ENCODE data around the gene ADCY10. TPM values are rescaled to one million over a fixed set of nuclear protein-coding genes. Genes with fewer than 3 reads are reported as not detected.
A peak's percentile ranks its signal among the peaks of the same experiment; 100 is the strongest.

ADCY10 gene
- total RNA-seq, 1 experiment from 2014 or later = 0.20 TPM

DNA sequence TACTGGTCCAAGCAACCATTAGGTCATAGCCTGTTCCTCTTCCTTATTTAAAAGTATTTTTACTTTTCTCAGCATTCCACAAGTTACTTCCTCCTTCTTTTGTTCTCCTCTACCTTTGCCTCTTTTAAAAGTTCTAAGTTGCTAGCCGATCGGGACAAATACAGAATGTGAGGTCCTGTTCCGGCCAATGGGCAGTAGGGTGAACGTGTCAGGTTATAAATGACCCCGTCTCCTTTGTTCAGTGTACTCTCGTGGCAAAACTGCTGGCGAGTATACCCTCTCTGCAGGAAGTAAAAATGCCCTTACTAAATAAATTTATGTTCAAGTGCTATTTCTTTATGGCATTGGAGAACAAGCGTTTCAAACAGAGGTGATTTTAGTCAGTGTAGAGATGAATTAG, 2.5 kb downstream of the ADCY10 start:
- WGBS (ENCODE audit: extremely low coverage, insufficient read length, low lambda C conversion rate) = no CpG with 5 or more reads among the region's 8 CpGs
- Mint-ChIP-seq H3K27me3 (ENCODE audit: low read depth) (no peaks in the 10 kb centered on the region), H3K9me3 (peaks cover 15 to 23% of the 10 kb centered on the region in 2 experiments), H3K4me1 (peaks cover 18 to 22% of the 10 kb centered on the region in 2 experiments), H3K36me3 (ENCODE audit: insufficient read depth in 1 of 3, low read depth in 3 of 3) (peaks cover 6 to 25% (median 15%) of the 10 kb centered on the region in 3 experiments), H3K27ac (0 out of 7 replicates have a peak overlapping the region, but pooled peaks of 1 of the 3 experiments have one; percentile 25), H3K4me3 (no peak overlapping the region)
- no peak overlapping the region for H3T11ph ChIP-seq (ENCODE audit: low read length)
- H2BK15ac ChIP-seq (ENCODE audit: low read depth, low read length) = no peak overlapping the region
- H2AFZ ChIP-seq (ENCODE audit: low read length) = no peak overlapping the region
- no peak overlapping the region for H2BK120ac ChIP-seq (ENCODE audit: low read depth, low read length, poor library complexity, severe bottlenecking)
- H3K27ac ChIP-seq (ENCODE audit: insufficient read length, low read depth, low read length) = no peak overlapping the region
- H3K56ac ChIP-seq (ENCODE audit: insufficient read length, low read depth, low read length) = no peak overlapping the region
- DNase-seq = no peak
- no peak overlapping the region for H3K23ac ChIP-seq (ENCODE audit: insufficient read length, low read depth, low read length)
- no peak overlapping the region for H3K9ac ChIP-seq (ENCODE audit: extremely low read depth, insufficient read length, low read length)
- H3K4me2 ChIP-seq (ENCODE audit: insufficient read depth, insufficient read length, low read length) = no peak overlapping the region
- H3K79me1 ChIP-seq (ENCODE audit: insufficient read depth, low read depth, low read length, poor library complexity, severe bottlenecking) = no peaks in the 10 kb centered on the region
- no peaks in the 10 kb centered on the region for H3K27me3 ChIP-seq (ENCODE audit: insufficient read depth, low read length)
- no peaks in the 10 kb centered on the region for H3K79me2 ChIP-seq (ENCODE audit: insufficient read depth, low read length)
- H4K91ac ChIP-seq (ENCODE audit: insufficient read length, low read depth, low read length) = no peak overlapping the region
- H3K18ac ChIP-seq (ENCODE audit: insufficient read length, low read depth, low read length) = no peak overlapping the region
- H3K9me3 ChIP-seq (ENCODE audit: control insufficient read depth, low read depth, low read length) = peaks cover 17% of the 10 kb centered on the region
- no peak overlapping the region for H2AK5ac ChIP-seq (ENCODE audit: insufficient read length, low read length)
- no peak overlapping the region for H4K5ac ChIP-seq (ENCODE audit: insufficient read length, low read depth, low read length)
- no peak overlapping the region for H2BK20ac ChIP-seq (ENCODE audit: low read depth, low read length, poor library complexity, severe bottlenecking)
- H2BK5ac ChIP-seq (ENCODE audit: insufficient read length, low read length) = no peak overlapping the region
- no peak overlapping the region for H3K4ac ChIP-seq (ENCODE audit: low read depth, low read length)
- no peaks in the 10 kb centered on the region for H3K23me2 ChIP-seq (ENCODE audit: insufficient read length, low read depth, low read length, poor library complexity, severe bottlenecking)
- TF ChIP-seq, protein P1, sequence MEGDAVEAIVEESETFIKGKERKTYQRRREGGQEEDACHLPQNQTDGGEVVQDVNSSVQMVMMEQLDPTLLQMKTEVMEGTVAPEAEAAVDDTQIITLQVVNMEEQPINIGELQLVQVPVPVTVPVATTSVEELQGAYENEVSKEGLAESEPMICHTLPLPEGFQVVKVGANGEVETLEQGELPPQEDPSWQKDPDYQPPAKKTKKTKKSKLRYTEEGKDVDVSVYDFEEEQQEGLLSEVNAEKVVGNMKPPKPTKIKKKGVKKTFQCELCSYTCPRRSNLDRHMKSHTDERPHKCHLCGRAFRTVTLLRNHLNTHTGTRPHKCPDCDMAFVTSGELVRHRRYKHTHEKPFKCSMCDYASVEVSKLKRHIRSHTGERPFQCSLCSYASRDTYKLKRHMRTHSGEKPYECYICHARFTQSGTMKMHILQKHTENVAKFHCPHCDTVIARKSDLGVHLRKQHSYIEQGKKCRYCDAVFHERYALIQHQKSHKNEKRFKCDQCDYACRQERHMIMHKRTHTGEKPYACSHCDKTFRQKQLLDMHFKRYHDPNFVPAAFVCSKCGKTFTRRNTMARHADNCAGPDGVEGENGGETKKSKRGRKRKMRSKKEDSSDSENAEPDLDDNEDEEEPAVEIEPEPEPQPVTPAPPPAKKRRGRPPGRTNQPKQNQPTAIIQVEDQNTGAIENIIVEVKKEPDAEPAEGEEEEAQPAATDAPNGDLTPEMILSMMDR (conservative IDR thresholded peaks at IDR 0.05) = no peak
- H4K20me1 ChIP-seq (ENCODE audit: control insufficient read depth, insufficient read depth, insufficient read length) = no peaks in the 10 kb centered on the region
- H3K14ac ChIP-seq (ENCODE audit: insufficient read depth, low read length) = no peak overlapping the region
- H4K8ac ChIP-seq (replicated peaks; ENCODE audit: insufficient read length, low read depth, low read length) = no peak overlapping the region
- H3K4me1 ChIP-seq (ENCODE audit: insufficient read depth, low read length) = peaks cover 2% of the 10 kb centered on the region; the same call in 1 of the 2 replicates
- H2BK12ac ChIP-seq (ENCODE audit: insufficient read length, low read depth, low read length) = no peak overlapping the region

Measured in H9 (cell line).